NAMALWA (cell line): Measurements from ENCODE around the gene ZNF620.
"Not testable (repeated sequence)": the region's sequence is repeated elsewhere in the genome, so short reads cannot be mapped to it uniquely, and the experiment has no call there.

Experiments
- DNase-seq: peaks from one replicate; pipeline ENCODE4 v3.0.0-alpha.2; 2015; ENCODE audit warnings: low spot score

The ZNF620 gene

DNA sequence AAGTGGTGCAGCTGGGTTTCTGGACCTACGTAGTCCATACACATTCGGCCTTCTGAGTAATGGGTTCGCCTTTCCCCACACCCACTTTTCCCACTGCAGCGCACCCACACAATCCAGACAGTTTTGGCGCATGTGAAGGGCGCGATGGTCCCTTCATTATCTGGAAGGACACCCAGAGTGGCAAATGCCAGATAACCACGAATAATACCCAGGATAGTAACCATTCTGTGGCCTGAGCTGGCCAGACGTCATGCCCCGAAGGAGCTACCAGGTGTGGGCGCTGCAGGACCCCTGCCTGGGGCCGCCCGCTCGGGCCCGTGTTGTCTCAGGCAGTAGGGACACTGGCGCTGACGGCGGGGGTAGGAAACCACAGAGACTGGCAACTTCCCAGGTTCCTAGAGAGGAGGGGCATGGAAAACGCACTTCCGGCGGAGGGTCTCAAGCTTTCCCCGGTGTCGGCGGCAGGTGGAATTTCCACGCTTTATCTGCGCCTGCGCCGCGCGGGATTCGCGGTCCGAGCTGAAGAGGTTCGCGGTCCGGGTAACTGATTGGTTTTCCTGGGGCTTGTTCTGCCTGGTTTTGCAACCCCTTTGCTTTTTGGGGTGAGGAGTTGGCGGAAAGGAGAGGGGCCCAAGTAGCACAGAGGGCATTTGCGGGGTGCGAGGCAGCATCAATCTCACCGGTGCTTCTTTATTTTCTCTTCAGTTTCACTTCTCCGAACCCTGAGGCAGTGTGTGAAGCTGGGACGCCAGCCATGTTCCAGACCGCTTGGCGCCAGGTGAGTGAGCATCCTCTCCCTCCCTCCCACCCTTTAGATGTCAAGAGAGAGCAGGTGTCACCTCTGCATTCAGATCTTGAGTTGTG lies at the start of gene ZNF620:
ZNF620 (plus strand) TSS at position 441 of the 864 bp plus-strand sequence; CDS start at position 755, 314 bp downstream.
- no peak for DNase-seq

- DNase-seq = no peak
Measured at GRCh38 chr3:40456279-40456939, 49.4 kb upstream of the ZNF620 start.

DNA sequence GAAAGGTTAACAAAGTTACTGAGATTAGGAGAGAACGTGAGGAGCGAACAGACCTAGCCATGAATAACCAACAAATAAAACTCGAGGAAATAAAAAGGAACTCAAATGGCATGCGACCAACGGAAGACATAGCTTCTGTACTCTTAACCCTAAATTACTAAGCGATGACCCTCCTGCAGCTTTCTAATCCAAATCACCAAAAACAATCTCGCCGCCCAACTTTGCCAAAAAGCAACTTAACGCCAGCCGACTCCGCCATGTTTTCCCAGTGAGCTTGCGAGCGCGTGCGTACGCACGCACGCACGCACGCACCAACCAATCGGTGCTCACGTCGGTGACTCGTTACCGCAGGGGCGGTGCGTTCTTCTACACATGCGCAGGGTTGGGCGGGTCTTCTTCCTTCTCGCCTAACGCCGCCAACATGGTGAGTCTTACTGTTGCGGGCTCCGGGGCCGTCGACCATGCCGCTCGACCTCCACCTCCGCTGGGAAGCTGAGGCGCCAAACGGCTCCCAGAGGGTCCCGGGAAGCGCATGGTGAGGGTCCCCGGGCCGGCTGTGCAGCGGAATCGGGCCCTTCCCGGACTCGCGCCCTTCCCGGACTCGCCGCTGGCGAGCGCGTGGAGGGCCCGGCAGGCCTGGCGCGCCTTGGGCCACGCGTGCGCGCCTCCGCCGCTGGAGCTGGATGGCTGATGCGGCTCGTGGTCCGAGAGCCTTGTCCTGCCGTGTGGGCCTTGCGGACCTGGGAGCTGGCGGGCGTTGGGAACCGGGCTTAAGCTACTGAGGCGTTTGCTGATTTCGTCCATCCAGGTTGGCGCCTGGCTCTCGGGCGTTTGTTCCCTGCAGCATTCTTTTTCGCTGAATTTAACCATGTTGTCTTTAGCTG lies 48.7 kb upstream of the ZNF620 start, which contains the start of gene RPL14:
RPL14 (plus strand) TSS at position 400 of the 884 bp plus-strand sequence; CDS start at position 533, 133 bp downstream.
- peak; percentile 97 for DNase-seq

- DNase-seq = no peak
Measured at GRCh38 chr3:40458473-40458872, 47.4 kb upstream of the ZNF620 start.

DNA sequence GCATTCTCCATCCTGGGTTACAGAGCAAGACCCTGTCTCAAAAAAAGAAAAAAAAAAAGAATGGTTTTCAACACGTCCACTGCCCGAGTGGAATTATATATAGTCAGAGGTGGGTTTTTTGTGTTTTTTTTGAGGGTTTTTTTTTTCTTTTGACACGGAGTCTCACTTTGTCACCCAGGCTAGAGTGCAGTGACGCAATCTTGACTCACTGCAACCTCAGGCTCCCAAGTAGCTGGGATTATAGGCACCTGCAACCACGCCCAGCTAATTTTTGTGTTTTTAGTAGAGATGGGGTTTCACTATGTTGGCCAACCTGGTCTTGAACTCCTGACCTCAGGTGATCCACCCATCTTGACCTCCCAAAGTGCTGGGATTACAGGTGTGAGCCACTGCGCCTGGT lies 45.4 kb upstream of the ZNF620 start:
- DNase-seq = not testable (repeated sequence)

- DNase-seq = no peak
Measured at GRCh38 chr3:40461161-40461560, 44.7 kb upstream of the ZNF620 start.

DNA sequence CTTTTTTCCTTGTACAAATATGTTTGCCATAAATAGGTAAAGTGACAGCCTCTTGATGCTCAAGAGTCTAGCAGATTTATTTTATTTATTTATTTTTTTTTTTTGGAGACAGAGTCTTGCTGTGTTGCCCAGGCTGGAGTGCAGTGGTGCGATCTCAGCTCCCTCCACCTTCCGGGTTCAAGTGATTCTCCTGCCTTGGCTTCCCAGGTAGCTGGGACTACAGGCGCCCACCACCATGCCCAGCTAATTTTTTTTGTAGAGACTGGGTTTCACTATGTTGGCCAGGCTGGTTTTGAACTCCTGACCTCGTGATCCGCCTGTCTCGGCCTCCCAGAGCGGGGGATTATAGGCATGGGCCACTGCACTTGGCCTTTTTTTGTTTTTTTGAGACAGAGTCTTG lies 43.0 kb upstream of the ZNF620 start:
- not testable (repeated sequence) for DNase-seq

DNA sequence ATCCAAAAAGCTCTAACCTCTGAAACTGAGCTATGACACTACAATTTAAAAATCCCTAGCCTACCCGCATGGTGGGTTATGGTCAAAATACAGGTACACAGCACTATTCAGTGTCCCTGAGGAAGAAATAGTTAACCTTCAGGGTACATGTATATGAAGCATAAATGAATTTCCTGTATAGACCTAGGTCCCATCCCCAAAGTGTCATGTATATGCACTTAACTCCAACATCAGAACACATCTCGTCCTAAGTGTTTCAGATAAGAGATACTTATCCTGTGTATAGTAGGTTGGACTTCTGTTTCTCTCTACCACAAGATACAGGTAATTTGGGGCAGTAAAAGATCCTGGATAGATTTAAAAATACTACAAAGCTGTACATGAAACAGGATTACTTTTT lies 42.3 kb upstream of the ZNF620 start:
- no peak for DNase-seq

DNA sequence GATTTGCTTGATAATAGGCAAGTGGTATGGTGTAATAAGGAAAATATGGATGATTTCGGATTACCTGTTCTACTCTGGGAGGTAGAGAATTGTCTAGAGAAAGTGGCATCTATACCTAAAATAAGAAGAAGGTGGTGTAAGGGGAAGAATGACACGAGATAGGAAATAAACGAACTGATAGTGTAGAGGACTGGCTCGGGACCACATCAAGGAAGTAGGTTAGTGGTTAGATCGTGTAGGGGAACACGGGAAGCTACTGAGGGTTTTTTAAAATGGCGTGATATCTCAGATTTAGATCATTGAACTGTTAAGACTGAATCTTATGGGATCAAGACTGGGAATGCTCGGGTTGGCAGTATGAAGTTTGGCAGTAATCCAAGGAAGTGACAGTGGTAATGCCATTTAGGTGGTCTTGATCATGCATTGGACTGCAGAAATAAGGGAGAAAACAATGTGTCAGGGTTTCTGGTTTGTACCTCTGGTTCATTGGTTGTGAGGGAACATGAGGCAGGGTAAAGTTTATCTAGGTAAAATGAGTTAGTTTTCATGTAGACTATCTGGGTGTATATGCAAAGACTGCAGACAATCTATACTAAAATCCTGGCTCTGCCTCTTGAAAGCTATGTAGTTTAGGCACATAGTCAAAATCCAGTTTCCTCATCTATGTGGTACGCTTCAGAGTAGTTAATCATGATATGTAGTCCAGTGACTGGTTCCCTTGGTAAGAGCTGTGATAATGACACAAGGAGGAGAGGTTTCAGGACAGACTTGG lies 41.3 kb upstream of the ZNF620 start:
- DNase-seq = peak; percentile 28

- no peak for DNase-seq
Measured at GRCh38 chr3:40465111-40465407, 40.8 kb upstream of the ZNF620 start.

GRCh38 chr3:40465456-40465855 lies 40.4 kb upstream of the ZNF620 start:
- no peak for DNase-seq

DNA sequence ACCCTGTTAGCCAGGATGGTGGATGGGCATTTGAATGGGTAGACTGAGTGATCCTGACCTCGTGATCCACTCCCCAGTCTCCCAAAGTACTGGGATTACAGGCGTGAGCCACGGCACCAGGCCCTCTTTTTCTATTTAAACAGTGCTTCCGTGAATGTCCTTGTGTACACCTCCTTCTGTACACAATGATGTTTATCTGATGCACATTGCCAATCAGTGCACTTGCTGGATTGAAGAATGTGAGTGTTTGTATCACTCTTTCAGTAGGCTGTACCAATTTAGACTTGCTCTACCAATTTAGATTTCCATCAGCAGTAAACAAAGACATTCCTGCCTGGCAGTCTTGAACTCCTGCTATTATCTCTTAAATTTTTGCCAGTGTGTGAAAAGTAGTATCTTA lies 37.8 kb upstream of the ZNF620 start:
- DNase-seq = no peak

- no peak for DNase-seq
Measured at GRCh38 chr3:40470701-40471100, 35.1 kb upstream of the ZNF620 start.

- DNase-seq = peak; percentile 58
Measured at GRCh38 chr3:40476478-40477470, 29.1 kb upstream of the ZNF620 start, which contains the start of gene ZNF619. Gene ZNF619, plus strand, starts transcription at chr3:40477122. Its CDS starts 858 bp downstream, at chr3:40477980.

DNA sequence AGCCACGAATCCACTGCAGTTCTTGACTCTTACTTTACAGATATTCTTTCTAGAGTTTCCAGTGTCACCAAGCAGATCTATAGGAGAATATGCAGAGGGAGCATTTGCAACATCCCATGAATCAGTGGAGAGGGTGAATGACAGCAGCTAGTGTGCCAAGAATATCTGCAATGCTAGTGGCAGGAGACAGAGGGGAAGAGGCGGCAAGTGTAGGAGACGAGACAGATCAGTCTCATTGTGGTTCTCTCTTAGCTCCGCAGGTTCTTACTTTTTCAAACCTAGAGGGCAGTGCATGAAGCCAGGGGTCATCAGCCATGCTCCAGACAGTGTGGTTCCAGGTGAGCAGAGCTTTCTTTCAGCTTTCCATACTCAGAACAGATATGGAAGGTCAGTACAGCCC lies 28.2 kb upstream of the ZNF620 start:
- no peak for DNase-seq

DNA sequence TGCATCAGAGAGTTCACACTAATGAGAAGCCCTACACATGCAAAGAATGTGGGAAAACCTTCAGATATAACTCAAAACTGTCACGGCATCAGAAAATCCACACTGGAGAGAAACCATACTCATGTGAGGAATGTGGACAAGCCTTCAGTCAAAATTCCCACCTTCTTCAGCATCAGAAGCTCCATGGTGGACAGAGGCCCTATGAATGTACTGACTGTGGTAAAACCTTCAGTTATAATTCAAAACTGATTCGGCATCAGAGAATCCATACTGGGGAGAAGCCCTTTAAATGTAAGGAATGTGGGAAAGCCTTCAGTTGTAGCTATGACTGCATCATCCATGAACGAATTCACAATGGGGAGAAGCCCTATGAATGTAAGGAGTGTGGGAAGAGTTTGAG lies 18.7 kb upstream of the ZNF620 start:
- DNase-seq = no peak

DNA sequence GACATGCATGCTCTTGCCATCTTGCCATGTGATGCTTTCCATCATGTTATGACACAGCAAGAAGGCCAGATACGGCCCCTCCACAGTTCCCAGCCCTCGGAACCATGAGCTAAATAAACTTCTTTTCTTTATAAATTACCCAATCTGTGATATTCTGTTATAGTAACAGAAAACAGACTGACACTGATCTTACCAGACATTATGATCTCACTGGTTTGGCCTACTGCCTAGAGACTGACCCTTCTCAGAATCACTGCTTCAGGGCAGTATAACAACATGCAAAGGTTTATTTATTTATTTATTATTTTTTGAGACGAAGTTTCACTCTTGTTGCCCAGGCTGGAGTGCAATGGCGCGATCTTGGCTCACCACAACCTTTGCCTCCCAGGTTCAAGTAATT lies 14.9 kb upstream of the ZNF620 start:
- DNase-seq = no peak

DNA sequence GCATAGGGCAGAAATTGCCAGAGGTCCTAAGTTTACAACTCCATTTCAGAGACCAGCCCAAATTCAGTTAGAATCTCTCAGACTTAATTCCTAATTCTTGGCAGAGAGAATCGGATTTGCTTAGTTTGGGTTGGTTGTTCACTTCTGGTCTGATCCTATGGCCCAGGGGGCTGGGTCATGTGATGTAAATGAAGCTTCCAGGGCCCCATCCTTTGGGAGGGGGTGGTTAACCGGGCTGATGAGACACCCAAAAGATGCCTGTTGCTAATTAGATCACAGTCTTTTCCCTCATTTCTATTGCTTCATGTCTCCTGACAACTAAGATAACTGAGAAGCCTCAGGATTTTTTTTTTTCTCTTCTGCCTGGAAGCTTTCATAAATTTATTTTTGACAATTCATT lies 11.1 kb upstream of the ZNF620 start:
- DNase-seq = no peak

DNA sequence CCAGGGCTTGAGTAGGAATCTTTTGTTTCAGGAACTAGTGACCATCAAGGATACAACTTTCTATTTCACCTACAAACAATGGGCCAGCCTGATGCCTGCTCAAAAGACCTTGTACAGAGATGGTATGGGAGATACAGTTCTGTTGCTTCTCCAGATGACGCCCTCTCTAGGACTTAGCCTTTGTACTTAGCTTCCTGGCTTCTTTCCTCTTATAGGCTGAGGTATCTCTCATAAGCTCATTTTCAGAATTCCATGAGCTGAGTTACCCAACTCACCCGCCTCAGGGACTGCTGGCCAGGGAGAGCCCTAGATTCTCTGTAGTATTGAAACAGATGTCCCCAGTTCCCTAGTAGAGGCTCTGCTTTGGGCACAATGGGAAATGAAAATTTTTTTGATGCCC lies 8.6 kb upstream of the ZNF620 start:
- DNase-seq = no peak

- no peak for DNase-seq
Measured at GRCh38 chr3:40499952-40500351, 5.9 kb upstream of the ZNF620 start.
